ENCODE results near the gene NRCAM. TPM values are rescaled to one million over a fixed set of nuclear protein-coding genes. Genes with fewer than 3 reads are reported as not detected.
"Not testable (repeated sequence)": the region's sequence is repeated elsewhere in the genome, so short reads cannot be mapped to it uniquely, and the experiment has no call there.

Gene NRCAM
- total RNA-seq, 1 donor from 2014 or later, result 0.26 TPM

GRCh38 chr7:108402865-108403264 is 53.4 kb downstream of the NRCAM start:
- DNase-seq (ENCODE audit: low read depth) (no peak), FAIRE-seq (no peak)
- Histone ChIP-seq H3K36me3 (ENCODE audit: control insufficient read depth, insufficient read depth, low read length) (no peaks in the 10 kb centered on the region), H3K4me3 (ENCODE audit: low read depth, low read length) (no peak overlapping the region), H3K27me3 (ENCODE audit: control insufficient read depth, insufficient read depth, low read length) (no peaks in the 10 kb centered on the region)
- TF ChIP-seq, protein P1, sequence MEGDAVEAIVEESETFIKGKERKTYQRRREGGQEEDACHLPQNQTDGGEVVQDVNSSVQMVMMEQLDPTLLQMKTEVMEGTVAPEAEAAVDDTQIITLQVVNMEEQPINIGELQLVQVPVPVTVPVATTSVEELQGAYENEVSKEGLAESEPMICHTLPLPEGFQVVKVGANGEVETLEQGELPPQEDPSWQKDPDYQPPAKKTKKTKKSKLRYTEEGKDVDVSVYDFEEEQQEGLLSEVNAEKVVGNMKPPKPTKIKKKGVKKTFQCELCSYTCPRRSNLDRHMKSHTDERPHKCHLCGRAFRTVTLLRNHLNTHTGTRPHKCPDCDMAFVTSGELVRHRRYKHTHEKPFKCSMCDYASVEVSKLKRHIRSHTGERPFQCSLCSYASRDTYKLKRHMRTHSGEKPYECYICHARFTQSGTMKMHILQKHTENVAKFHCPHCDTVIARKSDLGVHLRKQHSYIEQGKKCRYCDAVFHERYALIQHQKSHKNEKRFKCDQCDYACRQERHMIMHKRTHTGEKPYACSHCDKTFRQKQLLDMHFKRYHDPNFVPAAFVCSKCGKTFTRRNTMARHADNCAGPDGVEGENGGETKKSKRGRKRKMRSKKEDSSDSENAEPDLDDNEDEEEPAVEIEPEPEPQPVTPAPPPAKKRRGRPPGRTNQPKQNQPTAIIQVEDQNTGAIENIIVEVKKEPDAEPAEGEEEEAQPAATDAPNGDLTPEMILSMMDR (IDR thresholded peaks at IDR 0.05; ENCODE audit: insufficient read depth, low read length, severe bottlenecking), result no peak

DNA sequence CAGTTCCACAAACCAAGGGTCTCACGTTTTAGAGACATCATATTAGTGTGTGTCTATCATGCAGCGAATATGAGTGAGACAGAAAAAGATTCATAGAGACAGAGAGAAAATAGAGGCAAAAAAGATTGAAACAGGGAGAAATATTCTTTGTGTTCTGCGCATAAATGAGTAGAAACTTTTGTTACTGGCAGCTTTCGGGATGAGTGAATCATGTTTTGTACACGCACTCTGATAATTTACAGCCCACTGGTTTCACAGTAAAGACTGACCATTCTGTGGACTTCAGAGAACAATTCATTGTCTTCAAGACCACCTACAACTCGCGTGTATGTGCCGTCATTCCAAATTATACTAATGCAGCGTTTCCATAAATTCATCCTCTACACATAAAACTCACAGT is 60.2 kb downstream of the NRCAM start:
- no peak for DNase-seq (ENCODE audit: low read depth)
- Histone ChIP-seq H3K36me3 (ENCODE audit: control insufficient read depth, insufficient read depth, low read length) (no peaks in the 10 kb centered on the region), H3K4me3 (ENCODE audit: low read depth, low read length) (no peak overlapping the region), H3K27me3 (ENCODE audit: control insufficient read depth, insufficient read depth, low read length) (no peaks in the 10 kb centered on the region)
- TF ChIP-seq, protein P1 (IDR thresholded peaks at IDR 0.05; ENCODE audit: insufficient read depth, low read length, severe bottlenecking), result no peak
- FAIRE-seq, result no peak

GRCh38 chr7:108395426-108395825 is 60.8 kb downstream of the NRCAM start:
- no peak for DNase-seq (ENCODE audit: low read depth)
- FAIRE-seq, result no peak
- TF ChIP-seq, protein P1 (IDR thresholded peaks at IDR 0.05; ENCODE audit: insufficient read depth, low read length, severe bottlenecking), result no peak
- Histone ChIP-seq H3K36me3 (ENCODE audit: control insufficient read depth, insufficient read depth, low read length) (no peaks in the 10 kb centered on the region), H3K4me3 (ENCODE audit: low read depth, low read length) (no peak overlapping the region), H3K27me3 (ENCODE audit: control insufficient read depth, insufficient read depth, low read length) (no peaks in the 10 kb centered on the region)

- not testable (repeated sequence) for FAIRE-seq; DNase-seq (ENCODE audit: low read depth); H3K4me3 ChIP-seq (ENCODE audit: low read depth, low read length); H3K36me3 ChIP-seq (ENCODE audit: control insufficient read depth, insufficient read depth, low read length); H3K27me3 ChIP-seq (ENCODE audit: control insufficient read depth, insufficient read depth, low read length)
Observed at GRCh38 chr7:108393097-108393496, 63.1 kb downstream of the NRCAM start.

- not testable (repeated sequence) for FAIRE-seq; H3K4me3 ChIP-seq (ENCODE audit: low read depth, low read length); H3K36me3 ChIP-seq (ENCODE audit: control insufficient read depth, insufficient read depth, low read length); DNase-seq (ENCODE audit: low read depth); H3K27me3 ChIP-seq (ENCODE audit: control insufficient read depth, insufficient read depth, low read length)
Observed at GRCh38 chr7:108387686-108388085, 68.5 kb downstream of the NRCAM start.

DNA sequence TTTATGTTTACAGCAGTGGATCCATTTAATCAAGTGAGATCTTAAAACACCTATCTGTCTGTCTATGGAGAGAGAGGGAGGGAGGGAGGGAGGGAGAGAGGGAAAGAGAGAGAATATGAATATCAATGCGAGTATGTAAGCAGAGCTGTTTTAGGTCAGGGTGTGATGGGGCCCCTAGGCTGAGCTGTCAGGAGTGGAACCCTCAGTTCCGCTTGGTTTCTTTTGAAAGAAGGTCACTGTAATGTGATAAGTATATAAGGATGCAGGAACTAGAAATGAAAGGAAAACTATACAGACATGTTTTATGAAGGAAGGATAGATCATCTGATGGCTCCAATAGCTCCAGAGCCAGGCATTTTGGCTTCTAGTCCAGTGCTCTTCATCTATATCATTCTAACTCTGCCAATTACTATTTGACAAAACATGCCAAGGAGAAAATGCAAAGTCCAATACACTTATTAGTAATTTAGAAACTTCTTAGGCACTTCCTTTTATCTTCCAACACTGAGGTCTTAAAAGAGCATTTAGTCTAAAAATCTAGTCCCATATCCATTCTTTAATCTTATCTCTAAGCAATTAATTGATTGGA is 70.3 kb downstream of the NRCAM start:
- FAIRE-seq (no peak), DNase-seq (ENCODE audit: low read depth) (no peak)
- TF ChIP-seq, protein P1 (IDR thresholded peaks at IDR 0.05; ENCODE audit: insufficient read depth, low read length, severe bottlenecking), result no peak
- Histone ChIP-seq H3K36me3 (ENCODE audit: control insufficient read depth, insufficient read depth, low read length) (no peaks in the 10 kb centered on the region), H3K4me3 (ENCODE audit: low read depth, low read length) (no peak overlapping the region), H3K27me3 (ENCODE audit: control insufficient read depth, insufficient read depth, low read length) (no peaks in the 10 kb centered on the region)
